Measurements from ENCODE around the gene SF3B3. TPM values are rescaled to one million over a fixed set of nuclear protein-coding genes. Genes with fewer than 3 reads are reported as not detected.

SF3B3 gene
- total RNA-seq, 1 donor from 2014 or later: 65.9 TPM

- TF ChIP-seq CTCF (conservative IDR thresholded peaks at IDR 0.05; ENCODE audit: low read depth, low read length): no peak
- peak; percentile 15 for DNase-seq (ENCODE audit: low read depth)
- H3K4me3 ChIP-seq (ENCODE audit: low read depth, low read length): no peak overlapping the region
Measured at GRCh38 chr16:70589998-70590471, 66.4 kb downstream of the SF3B3 start.

GRCh38 chr16:70590722-70591415, 67.3 kb downstream of the SF3B3 start:
- TF ChIP-seq CTCF (conservative IDR thresholded peaks at IDR 0.05; ENCODE audit: low read depth, low read length): no peak
- no peak overlapping the region for H3K4me3 ChIP-seq (ENCODE audit: low read depth, low read length)
- no peak for DNase-seq (ENCODE audit: low read depth)

GRCh38 chr16:70591615-70592014, 68.0 kb downstream of the SF3B3 start:
- TF ChIP-seq CTCF (conservative IDR thresholded peaks at IDR 0.05; ENCODE audit: low read depth, low read length): no peak
- DNase-seq (ENCODE audit: low read depth): no peak
- no peak overlapping the region for H3K4me3 ChIP-seq (ENCODE audit: low read depth, low read length)

- DNase-seq (ENCODE audit: low read depth): no peak
- no peak overlapping the region for H3K4me3 ChIP-seq (ENCODE audit: low read depth, low read length)
- TF ChIP-seq CTCF (conservative IDR thresholded peaks at IDR 0.05; ENCODE audit: low read depth, low read length): no peak
Measured at GRCh38 chr16:70592106-70592571, 68.5 kb downstream of the SF3B3 start.

- no peak for TF ChIP-seq CTCF (conservative IDR thresholded peaks at IDR 0.05; ENCODE audit: low read depth, low read length)
- no peak overlapping the region for H3K4me3 ChIP-seq (ENCODE audit: low read depth, low read length)
- no peak for DNase-seq (ENCODE audit: low read depth)
Measured at GRCh38 chr16:70593544-70593943, 69.9 kb downstream of the SF3B3 start.

- no peak overlapping the region for H3K4me3 ChIP-seq (ENCODE audit: low read depth, low read length)
- no peak for DNase-seq (ENCODE audit: low read depth)
- no peak for TF ChIP-seq CTCF (conservative IDR thresholded peaks at IDR 0.05; ENCODE audit: low read depth, low read length)
Measured at GRCh38 chr16:70594569-70594968, 71.0 kb downstream of the SF3B3 start.

Data from epithelial cell of proximal tubule (primary cell).